OCI-LY1 (cell line): ENCODE data around the gene KRT78.

Experiments used
- H2AFZ ChIP-seq: fragments of 200-600 bp; sonication (generic), shearing (Covaris generic); 2 replicates; pipeline ENCODE4 v1.6.0; 2014; ENCODE audit warnings: antibody characterized with exemption, mild to moderate bottlenecking, low read length
- H3F3A ChIP-seq: fragments of 200-600 bp; sonication (generic), shearing (Covaris generic); 2 replicates; pipeline ENCODE4 v1.6.0; 2014; ENCODE audit warnings: mild to moderate bottlenecking, antibody characterized with exemption, low read length, moderate library complexity; ENCODE audit not compliant: insufficient read depth
- H3K27ac ChIP-seq: fragments of 200-600 bp; sonication (generic); 2 replicates; pipeline ENCODE4 v1.5.1; 2014; ENCODE audit warnings: low read length, mixed run types, mild to moderate bottlenecking, low read depth; ENCODE audit not compliant: poor library complexity, severe bottlenecking
- H3K27me3 ChIP-seq: fragments of 200-600 bp; sonication (generic); 2 replicates; pipeline ENCODE4 v1.6.0; 2014; ENCODE audit warnings: antibody characterized with exemption, mild to moderate bottlenecking, low read length, moderate library complexity; ENCODE audit not compliant: insufficient read depth
- H3K36me3 ChIP-seq: fragments of 200-600 bp; sonication (generic); 2 replicates; pipeline ENCODE4 v1.6.1; 2014; ENCODE audit warnings: mild to moderate bottlenecking, antibody characterized with exemption, low read length, moderate library complexity, mixed read lengths; ENCODE audit not compliant: insufficient read depth
- H3K4me1 ChIP-seq: fragments of 200-600 bp; sonication (generic); 2 replicates; pipeline ENCODE4 v1.5.1; 2014; ENCODE audit warnings: mild to moderate bottlenecking, low read length, moderate library complexity; ENCODE audit not compliant: insufficient read depth, severe bottlenecking
- H3K4me2 ChIP-seq: fragments of 200-600 bp; sonication (generic), shearing (Covaris generic); 2 replicates; pipeline ENCODE4 v1.6.1; 2014; ENCODE audit warnings: low read length
- H3K4me3 ChIP-seq: fragments of 200-600 bp; sonication (generic); 2 replicates; pipeline ENCODE4 v1.5.1; 2014; ENCODE audit warnings: low read length, low read depth, mild to moderate bottlenecking, mixed read lengths; ENCODE audit not compliant: poor library complexity, severe bottlenecking
- H3K79me2 ChIP-seq: fragments of 200-600 bp; shearing (Covaris generic); 2 replicates; pipeline ENCODE4 v1.6.1; 2016; ENCODE audit warnings: mixed run types, low read length, mixed read lengths; ENCODE audit not compliant: insufficient read depth
- H3K9ac ChIP-seq: fragments of 200-600 bp; sonication (generic), shearing (Covaris generic); 2 replicates; pipeline ENCODE4 v1.6.1; 2014; ENCODE audit warnings: mild to moderate bottlenecking, low read length, mixed read lengths
- H3K9me2 ChIP-seq: fragments of 200-600 bp; sonication (generic), shearing (Covaris generic); 2 replicates; pipeline ENCODE4 v1.6.1; 2014; ENCODE audit warnings: low read depth, mild to moderate bottlenecking, low read length, mixed read lengths
- H3K9me3 ChIP-seq: fragments of 200-600 bp; shearing (Covaris generic); 2 replicates; pipeline ENCODE4 v1.6.1; 2014; ENCODE audit warnings: low read length, mixed read lengths
- H4K20me1 ChIP-seq: fragments of 200-600 bp; sonication (generic), shearing (Covaris generic); 2 replicates; pipeline ENCODE4 v1.6.0; 2016; ENCODE audit warnings: mild to moderate bottlenecking, low read length; ENCODE audit not compliant: insufficient read depth
- CTCF ChIP-seq: fragments of 200-600 bp; sonication (generic), shearing (Covaris generic); IDR thresholded peaks from 2 replicates; pipeline ENCODE4 v1.5.1; 2017; ENCODE audit warnings: mild to moderate bottlenecking, antibody characterized with exemption, low read length, moderate library complexity, mixed read lengths
- EZH2 ChIP-seq: fragments of 200-600 bp; sonication (generic), shearing (Covaris generic); IDR thresholded peaks from 2 replicates; pipeline ENCODE4 v1.8.0; 2017; ENCODE audit warnings: borderline replicate concordance, mixed run types, mild to moderate bottlenecking, antibody characterized with exemption, low read length, moderate library complexity, mixed read lengths

The KRT78 gene

GRCh38 chr12:52800259-52800917, 48.4 kb downstream of the KRT78 start:
- H3K27ac ChIP-seq = no peak overlapping the region

GRCh38 chr12:52799505-52800211, 49.1 kb downstream of the KRT78 start:
- TF ChIP-seq EZH2 (no peak), CTCF (no peak)
- Histone ChIP-seq H3F3A (no peaks in the 10 kb centered on the region), H3K9me3 (no peaks in the 10 kb centered on the region), H3K36me3 (no peaks in the 10 kb centered on the region), H3K79me2 (no peaks in the 10 kb centered on the region), H3K4me1 (no peaks in the 10 kb centered on the region), H4K20me1 (no peaks in the 10 kb centered on the region), H3K4me2 (no peak overlapping the region), H3K27ac (no peak overlapping the region), H3K9ac (no peak overlapping the region), H3K4me3 (no peak overlapping the region), H2AFZ (no peak overlapping the region), H3K9me2 (no peaks in the 10 kb centered on the region), H3K27me3 (peaks cover 5% of the 10 kb centered on the region; the same call in 1 of the 2 replicates)

More at GRCh38 chr12:52800259-52800917, 48.4 kb downstream of the KRT78 start:
- Histone ChIP-seq H3K9me3 (no peaks in the 10 kb centered on the region), H3K79me2 (no peaks in the 10 kb centered on the region), H3K9me2 (no peaks in the 10 kb centered on the region), H4K20me1 (no peaks in the 10 kb centered on the region), H3F3A (no peaks in the 10 kb centered on the region), H3K4me1 (no peaks in the 10 kb centered on the region), H3K36me3 (no peaks in the 10 kb centered on the region), H3K9ac (no peak overlapping the region), H3K4me3 (no peak overlapping the region), H3K4me2 (no peak overlapping the region), H2AFZ (no peak overlapping the region), H3K27me3 (peaks cover 5% of the 10 kb centered on the region; the same call in 1 of the 2 replicates)
- TF ChIP-seq EZH2 (no peak), CTCF (no peak)

GRCh38 chr12:52798671-52799504, 49.9 kb downstream of the KRT78 start:
- Histone ChIP-seq H4K20me1 (no peaks in the 10 kb centered on the region), H3K9ac (no peak overlapping the region), H3K27me3 (peaks cover 5% of the 10 kb centered on the region; the same call in 1 of the 2 replicates), H3K4me2 (no peak overlapping the region), H3K9me2 (no peaks in the 10 kb centered on the region), H3K36me3 (no peaks in the 10 kb centered on the region), H3K79me2 (no peaks in the 10 kb centered on the region), H3K9me3 (no peaks in the 10 kb centered on the region), H3K4me1 (no peaks in the 10 kb centered on the region), H3F3A (no peaks in the 10 kb centered on the region), H3K27ac (no peak overlapping the region), H3K4me3 (no peak overlapping the region), H2AFZ (no peak overlapping the region)
- no peak for TF ChIP-seq EZH2
- TF ChIP-seq CTCF = no peak
